ES-I3 (cell line): ENCODE measurements around the gene NPTN.
"Not testable (repeated sequence)": the region's sequence is repeated elsewhere in the genome, so short reads cannot be mapped to it uniquely, and the experiment has no call there.

Experiments
- H3K36me3 ChIP-seq: 2 replicates; pipeline ENCODE4 v1.6.1; 2013; ENCODE audit warnings: mild to moderate bottlenecking, low read length, control low read depth, moderate library complexity; ENCODE audit not compliant: insufficient read depth
- H3K4me1 ChIP-seq: 2 replicates; pipeline ENCODE4 v1.6.1; 2013; ENCODE audit warnings: mild to moderate bottlenecking, control low read depth, low read length; ENCODE audit not compliant: insufficient read depth
- H3K9ac ChIP-seq: 2 replicates; pipeline ENCODE4 v1.6.1; 2013; ENCODE audit warnings: low read depth, mild to moderate bottlenecking, low read length, moderate library complexity
- H3K9me3 ChIP-seq: 2 replicates; pipeline ENCODE4 v1.6.1; 2013; ENCODE audit warnings: mild to moderate bottlenecking, low read length, moderate library complexity; ENCODE audit not compliant: control insufficient read depth, insufficient read depth

The NPTN gene

DNA sequence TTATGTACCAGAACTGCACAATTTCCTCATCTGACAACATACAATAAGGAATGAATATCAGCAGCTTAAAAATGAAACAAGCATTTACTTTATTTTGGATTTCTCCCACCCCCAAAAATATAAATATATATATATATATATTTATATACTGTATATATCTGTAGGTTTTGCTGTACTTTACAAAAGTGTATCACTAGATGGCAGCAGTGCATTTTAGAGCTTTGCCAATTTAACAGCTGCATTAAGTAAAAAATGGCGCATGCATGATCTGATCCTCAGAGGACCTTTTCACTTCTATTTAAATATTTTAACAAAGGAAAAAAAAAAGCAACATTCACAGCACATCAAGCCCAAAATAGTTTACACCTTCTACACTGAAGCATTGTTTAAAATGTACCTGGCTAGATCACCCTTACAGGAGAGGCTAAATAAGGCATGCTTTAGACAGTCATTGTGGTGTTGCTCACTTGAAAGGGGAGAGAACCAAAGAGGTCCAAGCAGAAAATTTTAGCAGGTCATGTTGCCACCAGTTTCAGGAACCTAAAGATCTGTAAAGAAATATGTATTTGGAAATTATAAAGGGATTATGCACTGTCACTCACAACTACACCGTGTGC, 72.6 kb downstream of the NPTN start:
- H3K36me3 ChIP-seq: peaks cover 5% of the 10 kb centered on the region
- no peak overlapping the region for H3K9ac ChIP-seq
- H3K9me3 ChIP-seq: no peaks in the 10 kb centered on the region
- peaks cover 4% of the 10 kb centered on the region for H3K4me1 ChIP-seq

DNA sequence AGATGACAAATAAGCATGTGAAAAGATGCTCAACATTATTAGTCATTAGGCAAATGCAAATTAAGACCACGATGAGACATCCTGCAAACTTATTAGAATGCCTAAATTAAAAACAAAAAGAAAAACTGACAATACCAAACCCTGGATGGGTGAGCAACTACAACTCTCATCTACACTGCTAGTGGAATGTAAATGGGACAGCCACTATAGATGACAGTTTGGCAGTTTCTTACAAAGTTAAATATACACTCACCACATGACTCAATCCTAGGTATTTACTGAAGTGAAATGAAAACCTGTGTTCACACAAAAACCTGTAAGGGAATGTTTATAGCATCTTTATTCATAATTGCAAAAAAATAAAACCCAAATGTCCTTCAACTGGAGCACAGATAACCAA, 74.7 kb downstream of the NPTN start:
- no peaks in the 10 kb centered on the region for H3K9me3 ChIP-seq
- H3K4me1 ChIP-seq: peaks cover 11% of the 10 kb centered on the region; the same call in 1 of the 2 replicates
- no peak overlapping the region for H3K9ac ChIP-seq
- H3K36me3 ChIP-seq: peaks cover 5% of the 10 kb centered on the region

GRCh38 chr15:73555080-73555479, 78.1 kb downstream of the NPTN start:
- no peaks in the 10 kb centered on the region; the same call in 1 of the 2 replicates for H3K36me3 ChIP-seq

DNA sequence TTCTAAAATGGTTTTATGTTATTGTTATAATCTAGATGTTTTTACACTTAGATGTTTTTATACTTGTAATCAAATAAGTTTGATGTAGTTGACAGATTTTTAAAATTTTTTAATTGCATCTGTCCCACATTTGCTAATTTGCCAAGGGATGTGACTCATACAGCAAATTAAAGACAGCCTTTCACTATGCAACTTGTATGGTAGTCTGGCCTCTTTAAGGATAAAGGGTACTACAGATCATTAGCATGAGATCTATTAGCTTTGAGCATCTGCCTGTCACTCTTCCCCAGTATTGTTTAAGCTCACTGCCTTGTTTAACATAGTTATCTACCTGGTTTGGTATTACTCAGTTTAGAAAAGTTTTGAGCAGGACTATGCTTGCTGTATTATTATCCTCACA, 83.0 kb downstream of the NPTN start:
- Histone ChIP-seq H3K36me3 (no peaks in the 10 kb centered on the region), H3K9me3 (no peaks in the 10 kb centered on the region), H3K4me1 (peaks cover 21% of the 10 kb centered on the region), H3K9ac (no peak overlapping the region)

More at GRCh38 chr15:73555080-73555479, 78.1 kb downstream of the NPTN start:
- peaks cover 22% of the 10 kb centered on the region for H3K4me1 ChIP-seq
- H3K9ac ChIP-seq: no peak overlapping the region
- no peaks in the 10 kb centered on the region for H3K9me3 ChIP-seq

- peaks cover 13% of the 10 kb centered on the region for H3K4me1 ChIP-seq
- H3K36me3 ChIP-seq, H3K9ac ChIP-seq, H3K9me3 ChIP-seq: not testable (repeated sequence)
Measured at GRCh38 chr15:73548925-73549324, 84.3 kb downstream of the NPTN start.

GRCh38 chr15:73541479-73541878, 91.7 kb downstream of the NPTN start:
- no peak overlapping the region for H3K9ac ChIP-seq
- no peaks in the 10 kb centered on the region for H3K4me1 ChIP-seq
- H3K9me3 ChIP-seq: no peaks in the 10 kb centered on the region
- no peaks in the 10 kb centered on the region for H3K36me3 ChIP-seq

DNA sequence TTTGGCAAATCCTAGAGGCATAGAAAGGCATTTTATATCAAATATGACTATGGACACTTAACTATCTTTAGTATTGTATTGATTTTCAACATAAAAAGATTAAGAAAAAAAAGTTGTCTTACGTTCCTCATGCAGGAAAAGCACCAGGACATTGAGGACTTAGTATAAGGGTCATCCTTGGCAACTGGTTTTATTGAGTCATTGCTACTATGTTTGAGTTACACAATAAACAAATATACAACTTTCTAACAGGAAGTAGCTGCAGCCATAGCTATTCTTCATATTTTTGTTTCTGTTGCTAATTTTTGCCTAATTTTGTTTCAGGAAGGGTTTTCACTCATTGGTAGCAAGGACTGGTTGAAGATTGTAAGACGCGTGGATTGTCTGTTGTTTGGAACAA, 93.0 kb downstream of the NPTN start:
- Histone ChIP-seq H3K9me3 (no peaks in the 10 kb centered on the region), H3K9ac (no peak overlapping the region), H3K4me1 (no peaks in the 10 kb centered on the region)

GRCh38 chr15:73539212-73540128, 93.7 kb downstream of the NPTN start:
- Histone ChIP-seq H3K9ac (no peak overlapping the region), H3K9me3 (no peaks in the 10 kb centered on the region), H3K36me3 (no peaks in the 10 kb centered on the region), H3K4me1 (no peaks in the 10 kb centered on the region)

More for the DNA sequence above, 93.0 kb downstream of the NPTN start:
- H3K36me3 ChIP-seq: no peaks in the 10 kb centered on the region

DNA sequence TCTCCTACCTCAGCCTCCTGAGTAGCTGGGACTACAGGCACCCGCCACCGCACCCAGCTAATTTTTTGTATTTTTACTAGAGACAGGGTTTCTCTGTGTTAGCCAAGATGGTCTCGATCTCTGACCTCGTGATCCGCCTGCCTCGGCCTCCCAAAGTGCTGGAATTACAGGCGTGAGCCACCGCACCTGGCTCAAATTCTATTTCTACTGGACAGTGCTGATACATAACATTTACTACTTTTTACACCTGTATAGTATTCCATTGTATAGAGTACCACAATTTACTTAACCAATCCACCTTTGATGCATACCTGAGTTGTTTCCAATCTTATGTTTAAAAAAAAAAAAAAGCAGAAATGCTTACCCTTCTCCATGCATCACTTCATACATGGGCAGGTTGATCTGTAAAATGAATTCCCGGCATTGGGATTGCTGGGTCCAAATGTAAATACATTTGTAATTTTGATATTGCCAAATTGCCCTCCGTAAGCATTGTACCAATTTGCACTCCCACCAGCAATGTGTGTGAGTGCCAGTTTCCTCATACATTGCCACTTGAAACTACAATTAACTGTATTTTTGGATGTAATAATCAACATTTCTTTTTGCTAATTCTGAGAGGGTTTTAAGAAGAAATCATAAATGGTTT, 94.5 kb downstream of the NPTN start:
- H3K36me3 ChIP-seq: no peaks in the 10 kb centered on the region
- H3K9me3 ChIP-seq: no peaks in the 10 kb centered on the region
- H3K4me1 ChIP-seq: no peaks in the 10 kb centered on the region
- H3K9ac ChIP-seq: no peak overlapping the region

DNA sequence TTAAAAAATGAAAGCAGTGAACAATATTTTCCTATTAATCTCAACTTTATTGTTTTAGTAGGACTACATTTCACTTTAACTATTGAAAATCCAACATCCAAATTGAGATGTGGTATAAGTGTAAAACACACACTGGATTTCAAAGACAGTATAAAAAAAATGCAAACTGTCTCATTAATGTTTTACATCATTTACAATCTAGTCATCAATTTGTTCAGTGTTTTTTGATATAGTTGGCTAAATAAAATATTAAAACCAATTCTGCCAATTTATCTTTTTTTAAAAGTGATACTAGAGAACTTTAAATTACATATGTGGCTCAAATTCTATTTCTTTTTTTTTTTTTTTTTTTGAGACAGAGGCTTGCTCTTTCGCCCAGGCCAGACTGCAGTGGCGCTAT, 95.1 kb downstream of the NPTN start:
- Histone ChIP-seq H3K4me1 (no peaks in the 10 kb centered on the region), H3K9me3 (no peaks in the 10 kb centered on the region), H3K9ac (no peak overlapping the region), H3K36me3 (no peaks in the 10 kb centered on the region)

DNA sequence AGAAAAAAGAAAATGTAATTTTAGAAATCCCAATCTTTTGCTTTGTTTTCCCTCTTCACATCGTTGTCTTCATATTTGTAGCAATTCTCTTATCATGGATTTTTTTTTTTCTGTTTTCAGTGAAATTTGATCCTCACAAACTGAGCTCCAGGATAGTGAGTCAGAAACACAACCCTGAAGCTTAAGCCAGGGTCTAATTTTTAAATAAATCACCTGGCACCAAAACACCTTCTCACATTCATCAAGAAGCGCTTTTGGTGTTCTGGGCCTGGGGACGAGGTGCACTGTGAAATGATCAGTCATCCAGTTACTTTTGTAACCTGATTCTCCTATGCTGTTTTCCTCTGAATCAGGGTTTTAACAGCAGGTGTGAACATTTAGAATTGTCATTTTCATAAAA, 102.5 kb downstream of the NPTN start:
- Histone ChIP-seq H3K9me3 (no peaks in the 10 kb centered on the region), H3K4me1 (peaks cover 6% of the 10 kb centered on the region; the same call in 1 of the 2 replicates), H3K9ac (no peak overlapping the region), H3K36me3 (no peaks in the 10 kb centered on the region)

DNA sequence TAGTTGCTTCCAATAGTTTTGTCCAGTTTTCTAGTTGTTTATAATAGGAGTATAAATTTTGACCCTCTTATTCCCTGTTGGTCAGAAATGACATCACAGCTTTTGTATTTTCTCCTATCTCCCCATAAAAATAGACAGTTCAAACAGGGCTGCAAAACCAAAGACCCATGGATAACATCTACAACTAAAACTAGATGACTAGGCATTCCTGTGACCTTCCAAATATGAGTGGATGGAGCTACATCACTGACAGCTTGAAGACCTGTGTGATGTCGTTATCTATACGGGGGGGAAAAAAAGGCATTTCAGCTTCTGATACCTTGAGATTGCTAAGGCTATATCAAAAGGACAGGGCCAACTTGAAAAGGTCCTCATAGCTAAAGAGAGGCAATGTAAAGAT, 105.6 kb downstream of the NPTN start:
- Histone ChIP-seq H3K9ac (no peak overlapping the region), H3K4me1 (peaks cover 6% of the 10 kb centered on the region; the same call in 1 of the 2 replicates), H3K36me3 (no peaks in the 10 kb centered on the region), H3K9me3 (no peaks in the 10 kb centered on the region)

DNA sequence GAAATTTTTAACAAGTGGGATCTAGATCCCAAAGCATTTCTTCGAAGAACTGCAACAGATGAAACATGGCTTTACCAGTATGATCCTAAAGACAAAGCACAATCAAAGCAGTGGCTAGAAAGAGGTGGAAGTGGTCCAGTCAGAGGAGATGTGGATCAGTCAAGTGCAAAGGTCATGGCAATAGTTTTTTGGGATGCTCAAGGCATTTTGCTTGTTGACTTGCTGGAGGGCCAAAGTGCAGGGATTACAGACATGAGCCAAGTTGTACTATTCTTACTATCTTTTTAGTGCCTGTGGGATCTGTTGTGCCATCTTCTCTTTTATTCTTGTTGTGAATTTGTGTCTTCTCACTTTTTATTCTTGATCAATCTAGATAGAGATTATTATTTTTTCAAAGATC, 108.3 kb downstream of the NPTN start:
- H3K4me1 ChIP-seq: no peaks in the 10 kb centered on the region; the same call in 1 of the 2 replicates
- no peak overlapping the region for H3K9ac ChIP-seq
- H3K9me3 ChIP-seq: no peaks in the 10 kb centered on the region
- no peaks in the 10 kb centered on the region for H3K36me3 ChIP-seq

DNA sequence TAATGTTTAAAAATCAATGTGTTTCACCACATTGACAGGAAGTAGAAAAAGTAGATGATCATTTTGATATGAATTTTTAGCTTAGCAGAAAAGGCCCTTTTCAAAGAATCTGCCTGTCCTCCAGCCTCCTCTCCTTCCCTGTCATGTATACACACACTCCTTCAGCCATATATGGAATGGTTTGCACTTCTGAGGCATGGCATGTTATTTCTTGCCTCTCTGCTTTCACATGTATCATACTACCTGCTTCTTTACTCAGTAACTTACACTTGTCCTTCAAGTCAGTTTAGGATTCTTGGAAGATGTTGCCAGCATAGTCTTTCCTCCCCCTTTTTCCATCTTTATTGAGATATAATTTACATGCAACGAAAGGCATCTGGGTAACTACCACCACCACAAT, 111.2 kb downstream of the NPTN start:
- peaks cover 7% of the 10 kb centered on the region; the same call in 1 of the 2 replicates for H3K4me1 ChIP-seq
- H3K9ac ChIP-seq: no peak overlapping the region
- no peaks in the 10 kb centered on the region for H3K9me3 ChIP-seq
- no peaks in the 10 kb centered on the region for H3K36me3 ChIP-seq
